PC-3 (cell line): Measurements from ENCODE around the gene RAPGEF3. TPM values are rescaled to one million over a fixed set of nuclear protein-coding genes. Genes with fewer than 3 reads are reported as not detected.

Experiments
- ATAC-seq: fragments of 200-7000 bp; cut with Tn5 transposase; 2 replicates; pipeline ENCODE4 v1.9.1; 2020; ENCODE audit warnings: mild to moderate bottlenecking, moderate library complexity
- BruUV-seq: library from RNA; stranded (reverse); fragments of 400-500 nt; replicated peaks from 2 replicates; lab custom pipeline; 2021; lab: Mats Ljungman, UMichigan
- CTCF ChIA-PET: fragments of 300-600 bp; sonication (Branson Sonifier 250); formaldehyde crosslinking; loops from one replicate; lab custom pipeline; 2022; ENCODE audit warnings: antibody characterized with exemption; lab: Charles Lee
- POLR2A ChIA-PET: fragments of 300-600 bp; sonication (Branson Sonifier 250); formaldehyde crosslinking; loops from one replicate; lab custom pipeline; 2022; ENCODE audit warnings: antibody characterized with exemption; ENCODE audit not compliant: unreplicated experiment; lab: Charles Lee
- DNase-seq: peaks from one replicate; pipeline ENCODE4 v3.0.0-alpha.2; 2015
- H2AFZ ChIP-seq: fragments of 300-600 bp; sonication (generic); 2 replicates; pipeline ENCODE4 v1.6.0; 2016; ENCODE audit warnings: antibody characterized with exemption, low read length
- H3F3A ChIP-seq: fragments of 300-600 bp; sonication (generic); one replicate; pipeline ENCODE4 v1.6.0; 2017; ENCODE audit warnings: antibody characterized with exemption, low read length, control low read depth, mild to moderate bottlenecking; ENCODE audit not compliant: unreplicated experiment
- H3K27ac ChIP-seq: fragments of 300-600 bp; sonication (generic); 2 replicates; pipeline ENCODE4 v1.5.1; 2016; ENCODE audit warnings: mild to moderate bottlenecking, low read length
- H3K27me3 ChIP-seq: fragments of 300-600 bp; sonication (generic); 2 replicates; pipeline ENCODE4 v1.6.1; 2016; ENCODE audit warnings: low read length, mixed read lengths
- H3K36me3 ChIP-seq: fragments of 300-600 bp; sonication (generic); 2 replicates; pipeline ENCODE4 v1.6.1; 2016; ENCODE audit warnings: low read depth, mixed run types, low read length, mixed read lengths
- H3K4me1 ChIP-seq: fragments of 300-600 bp; sonication (generic); 2 replicates; pipeline ENCODE4 v1.5.1; 2016; ENCODE audit warnings: low read length; ENCODE audit not compliant: insufficient read depth
- H3K4me2 ChIP-seq: fragments of 300-600 bp; sonication (generic); 2 replicates; pipeline ENCODE4 v1.6.0; 2016; ENCODE audit warnings: low read length
- H3K4me3 ChIP-seq: fragments of 300-600 bp; sonication (generic); 2 replicates; pipeline ENCODE4 v1.5.1; 2016; ENCODE audit warnings: mild to moderate bottlenecking, low read length, mixed read lengths
- H3K79me2 ChIP-seq: fragments of 300-600 bp; sonication (generic); 2 replicates; pipeline ENCODE4 v1.6.1; 2017; ENCODE audit warnings: low read length, mixed read lengths
- H3K9ac ChIP-seq: fragments of 300-600 bp; sonication (generic); 2 replicates; pipeline ENCODE4 v1.6.0; 2016; ENCODE audit warnings: mild to moderate bottlenecking, low read length
- H3K9me2 ChIP-seq: fragments of 300-600 bp; sonication (generic); replicated peaks from 2 replicates; pipeline ENCODE4 v1.6.1; 2016; ENCODE audit warnings: mixed run types, low read length, mixed read lengths
- H3K9me3 ChIP-seq: fragments of 300-600 bp; sonication (generic); 2 replicates; pipeline ENCODE4 v1.6.1; 2016; ENCODE audit warnings: low read length, mixed read lengths
- H4K20me1 ChIP-seq: fragments of 300-600 bp; sonication (generic); 2 replicates; pipeline ENCODE4 v1.6.1; 2016; ENCODE audit warnings: low read length, mixed read lengths
- EZH2 ChIP-seq: fragments of 300-600 bp; sonication (generic); IDR thresholded peaks from one replicate; pipeline ENCODE4 v1.6.1; 2017; ENCODE audit warnings: antibody characterized with exemption, mild to moderate bottlenecking, low read length; ENCODE audit not compliant: unreplicated experiment
- EZH2phosphoT487 ChIP-seq: fragments of 300-600 bp; sonication (generic); IDR thresholded peaks from 2 replicates; pipeline ENCODE4 v1.6.1; 2018; ENCODE audit warnings: mild to moderate bottlenecking, antibody characterized with exemption, low read length, borderline replicate concordance
- intact Hi-C: fragments of 100-400 bp; cut with micrococcal nuclease; formaldehyde crosslinking; loops from 2 replicates; pipeline ENCODE4 v1.9.0; 2023
- total RNA-seq: library from RNA; depleted of rRNA; stranded (reverse); fragments of >200 nt; gene quantifications from 2 replicates; pipeline ENCODE4 v1.2.3, GENCODE V29; 2014
- TF ChIP-seq, protein P1 (sequence below): fragments of 300-600 bp; sonication (generic); conservative IDR thresholded peaks from 2 replicates; pipeline ENCODE4 v1.5.1; 2017; ENCODE audit warnings: antibody characterized with exemption, low read depth, mild to moderate bottlenecking, low read length

RAPGEF3 gene
- total RNA-seq, 1 experiment from 2014 or later = 6.7 TPM

DNA sequence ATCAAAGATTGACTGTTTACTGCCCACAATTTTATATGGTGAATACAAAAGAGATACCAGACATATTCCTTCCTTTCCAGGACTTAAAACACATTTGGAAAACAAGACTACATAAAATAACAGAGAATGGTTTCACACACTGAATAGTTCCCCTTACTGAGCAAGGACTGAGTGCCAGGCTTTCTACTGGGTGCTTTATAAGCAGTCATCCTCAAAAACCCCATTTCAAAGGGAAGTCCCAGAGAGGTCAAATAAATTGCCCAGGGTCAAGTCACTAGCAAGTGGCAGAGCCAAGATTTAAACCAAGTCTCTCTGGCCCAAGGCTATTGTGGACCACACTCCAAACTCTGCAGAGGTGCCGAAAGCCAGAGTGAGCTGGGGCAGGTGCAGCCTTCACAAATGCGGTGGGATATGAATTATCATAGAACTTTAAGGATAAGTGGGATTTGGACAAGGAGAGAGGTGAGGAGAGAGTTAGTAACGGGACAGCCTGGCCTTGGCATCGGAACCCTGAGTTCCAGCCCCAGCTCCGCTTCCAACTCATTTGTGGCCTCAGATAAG lies 43.8 kb downstream of the RAPGEF3 start:
- POLR2A ChIA-PET = no interaction called here
- no peaks in the 10 kb centered on the region for H3K36me3 ChIP-seq
- no peak overlapping the region for H3K4me3 ChIP-seq
- H3K9me3 ChIP-seq = no peaks in the 10 kb centered on the region
- H3K9me2 ChIP-seq = no peaks in the 10 kb centered on the region
- no peak for TF ChIP-seq EZH2
- no peak for ATAC-seq
- no peak for DNase-seq
- H3K27me3 ChIP-seq = no peaks in the 10 kb centered on the region
- no peaks in the 10 kb centered on the region for H4K20me1 ChIP-seq
- CTCF ChIA-PET = interaction anchor here (1.0 to 1.1 kb wide), 2 partner anchors 67 to 123 kb away, joined by 3 to 5 read pairs; no protein-coding TSS in a partner anchor
- H3K4me1 ChIP-seq = peaks cover 13% of the 10 kb centered on the region; the same call in 1 of the 2 replicates
- H3F3A ChIP-seq = no peaks in the 10 kb centered on the region
- no peaks in the 10 kb centered on the region for H3K79me2 ChIP-seq
- H3K27ac ChIP-seq = no peak overlapping the region
- H3K4me2 ChIP-seq = peak overlapping the region; percentile 82; the same call in 1 of the 2 replicates
- BruUV-seq = no TSS peak
- no peak overlapping the region for H3K9ac ChIP-seq
- intact Hi-C loops = loop anchor here (1.0 to 2.0 kb wide), 3 partner anchors 52 to 123 kb away; no protein-coding TSS in a partner anchor
- H2AFZ ChIP-seq = no peak overlapping the region

- peaks cover 6% of the 10 kb centered on the region; the same call in 1 of the 2 replicates for H3K4me1 ChIP-seq
- H3K36me3 ChIP-seq = no peaks in the 10 kb centered on the region
- ChIA-PET POLR2A (no interaction called here), CTCF (no interaction called here)
- no peak overlapping the region for H3K27ac ChIP-seq
- no peak overlapping the region for H2AFZ ChIP-seq
- no TSS peak for BruUV-seq
- ATAC-seq (no peak), DNase-seq (no peak)
- no peaks in the 10 kb centered on the region for H3F3A ChIP-seq
- intact Hi-C loops = no loop called here
- TF ChIP-seq EZH2 (no peak), EZH2phosphoT487 (no peak)
- TF ChIP-seq, protein P1, sequence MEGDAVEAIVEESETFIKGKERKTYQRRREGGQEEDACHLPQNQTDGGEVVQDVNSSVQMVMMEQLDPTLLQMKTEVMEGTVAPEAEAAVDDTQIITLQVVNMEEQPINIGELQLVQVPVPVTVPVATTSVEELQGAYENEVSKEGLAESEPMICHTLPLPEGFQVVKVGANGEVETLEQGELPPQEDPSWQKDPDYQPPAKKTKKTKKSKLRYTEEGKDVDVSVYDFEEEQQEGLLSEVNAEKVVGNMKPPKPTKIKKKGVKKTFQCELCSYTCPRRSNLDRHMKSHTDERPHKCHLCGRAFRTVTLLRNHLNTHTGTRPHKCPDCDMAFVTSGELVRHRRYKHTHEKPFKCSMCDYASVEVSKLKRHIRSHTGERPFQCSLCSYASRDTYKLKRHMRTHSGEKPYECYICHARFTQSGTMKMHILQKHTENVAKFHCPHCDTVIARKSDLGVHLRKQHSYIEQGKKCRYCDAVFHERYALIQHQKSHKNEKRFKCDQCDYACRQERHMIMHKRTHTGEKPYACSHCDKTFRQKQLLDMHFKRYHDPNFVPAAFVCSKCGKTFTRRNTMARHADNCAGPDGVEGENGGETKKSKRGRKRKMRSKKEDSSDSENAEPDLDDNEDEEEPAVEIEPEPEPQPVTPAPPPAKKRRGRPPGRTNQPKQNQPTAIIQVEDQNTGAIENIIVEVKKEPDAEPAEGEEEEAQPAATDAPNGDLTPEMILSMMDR = no peak
- H4K20me1 ChIP-seq = no peaks in the 10 kb centered on the region
- no peaks in the 10 kb centered on the region for H3K9me3 ChIP-seq
- peaks cover 4% of the 10 kb centered on the region; the same call in 1 of the 2 replicates for H3K79me2 ChIP-seq
- no peak overlapping the region for H3K4me2 ChIP-seq
- H3K4me3 ChIP-seq = no peak overlapping the region
- no peak overlapping the region for H3K9ac ChIP-seq
- H3K9me2 ChIP-seq = no peaks in the 10 kb centered on the region
- H3K27me3 ChIP-seq = no peaks in the 10 kb centered on the region
Observed at GRCh38 chr12:47712171-47712570, 46.5 kb downstream of the RAPGEF3 start.

- POLR2A ChIA-PET = no interaction called here
- H3K27ac ChIP-seq = no peak overlapping the region
- no peak for DNase-seq
- no peak overlapping the region for H3K9ac ChIP-seq
- H3K4me2 ChIP-seq = no peak overlapping the region
- H3K9me2 ChIP-seq = no peaks in the 10 kb centered on the region
- no peaks in the 10 kb centered on the region for H4K20me1 ChIP-seq
- no peaks in the 10 kb centered on the region for H3K9me3 ChIP-seq
- BruUV-seq = no TSS peak
- H3K79me2 ChIP-seq = peaks cover 10% of the 10 kb centered on the region; the same call in 1 of the 2 replicates
- H3K4me1 ChIP-seq = peaks cover 9% of the 10 kb centered on the region; the same call in 1 of the 2 replicates
- no peak overlapping the region for H2AFZ ChIP-seq
- H3K36me3 ChIP-seq = no peaks in the 10 kb centered on the region
- no peak overlapping the region for H3K4me3 ChIP-seq
- CTCF ChIA-PET = no interaction called here
- TF ChIP-seq, protein P1 = no peak
- TF ChIP-seq EZH2phosphoT487 = no peak
- no peak for TF ChIP-seq EZH2
- H3K27me3 ChIP-seq = no peaks in the 10 kb centered on the region
- H3F3A ChIP-seq = no peaks in the 10 kb centered on the region
- intact Hi-C loops = no loop called here
- no peak for ATAC-seq
Observed at GRCh38 chr12:47711448-47711847, 47.2 kb downstream of the RAPGEF3 start.
